ENCODE results near the gene CNTN6.

CNTN6 gene

DNA sequence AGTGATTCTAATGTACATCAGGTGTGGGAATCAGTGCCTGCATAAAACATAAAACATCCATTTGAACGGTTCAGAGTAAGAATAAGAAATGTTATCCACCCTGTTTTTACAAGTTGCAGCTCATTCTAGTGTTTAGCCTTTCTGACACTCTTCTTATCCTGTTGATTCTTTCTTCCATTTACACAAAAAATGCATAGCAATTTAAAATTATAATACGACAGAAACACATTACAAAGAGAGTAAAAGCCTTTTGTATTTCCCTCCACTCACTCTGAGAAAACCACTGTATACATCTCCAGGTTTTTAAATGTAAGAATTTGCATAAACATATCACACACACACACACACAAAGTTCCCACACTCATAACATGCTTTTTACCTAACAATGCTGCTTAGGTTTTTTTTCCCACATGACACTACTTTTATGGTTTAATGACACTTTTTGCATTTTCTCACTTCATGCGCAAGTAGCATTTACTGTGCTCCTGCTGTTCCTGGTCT is 199.8 kb downstream of the CNTN6 start:
- FAIRE-seq (no peak), DNase-seq (ENCODE audit: insufficient read length, low spot score) (no peak)
- TF ChIP-seq SPI1 (IDR thresholded peaks at IDR 0.05; ENCODE audit: low read depth, low read length) (no peak), POLR2AphosphoS5 (IDR thresholded peaks at IDR 0.05; ENCODE audit: low read depth, low read length) (no peak), POLR2A (IDR thresholded peaks at IDR 0.05; ENCODE audit: low read depth, low read length) (no peak), TAF1 (IDR thresholded peaks at IDR 0.05; ENCODE audit: low read depth, low read length) (no peak)

DNA sequence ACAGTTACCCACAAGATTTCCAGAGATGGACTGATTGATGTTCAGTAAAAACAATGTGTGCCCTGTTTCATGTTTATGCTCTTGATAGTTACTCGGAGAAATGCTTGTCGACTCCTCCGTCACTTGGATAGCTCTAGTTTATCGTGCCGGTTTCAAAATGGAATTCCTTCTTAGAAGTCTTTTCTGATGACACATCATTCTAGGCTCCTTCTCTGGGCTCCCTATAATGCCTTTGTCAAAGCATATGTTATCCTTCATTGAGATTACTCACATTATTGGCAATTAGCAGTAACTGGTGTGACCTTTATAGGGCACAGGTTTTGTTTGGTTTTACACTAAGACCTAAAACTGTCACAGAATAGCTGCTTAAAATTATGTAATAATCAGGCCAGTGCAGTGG is 201.8 kb downstream of the CNTN6 start:
- FAIRE-seq, result no peak
- DNase-seq (ENCODE audit: insufficient read length, low spot score), result no peak
- TF ChIP-seq PAX5 (IDR thresholded peaks at IDR 0.05; ENCODE audit: insufficient read depth, low read length, severe bottlenecking) (no peak), POU2F2 (IDR thresholded peaks at IDR 0.05; ENCODE audit: low read depth, low read length) (no peak), TAF1 (IDR thresholded peaks at IDR 0.05; ENCODE audit: low read depth, low read length) (no peak), SPI1 (IDR thresholded peaks at IDR 0.05; ENCODE audit: low read depth, low read length) (no peak), POLR2AphosphoS5 (IDR thresholded peaks at IDR 0.05; ENCODE audit: low read depth, low read length) (no peak), POLR2A (IDR thresholded peaks at IDR 0.05; ENCODE audit: low read depth, low read length) (no peak)

DNA sequence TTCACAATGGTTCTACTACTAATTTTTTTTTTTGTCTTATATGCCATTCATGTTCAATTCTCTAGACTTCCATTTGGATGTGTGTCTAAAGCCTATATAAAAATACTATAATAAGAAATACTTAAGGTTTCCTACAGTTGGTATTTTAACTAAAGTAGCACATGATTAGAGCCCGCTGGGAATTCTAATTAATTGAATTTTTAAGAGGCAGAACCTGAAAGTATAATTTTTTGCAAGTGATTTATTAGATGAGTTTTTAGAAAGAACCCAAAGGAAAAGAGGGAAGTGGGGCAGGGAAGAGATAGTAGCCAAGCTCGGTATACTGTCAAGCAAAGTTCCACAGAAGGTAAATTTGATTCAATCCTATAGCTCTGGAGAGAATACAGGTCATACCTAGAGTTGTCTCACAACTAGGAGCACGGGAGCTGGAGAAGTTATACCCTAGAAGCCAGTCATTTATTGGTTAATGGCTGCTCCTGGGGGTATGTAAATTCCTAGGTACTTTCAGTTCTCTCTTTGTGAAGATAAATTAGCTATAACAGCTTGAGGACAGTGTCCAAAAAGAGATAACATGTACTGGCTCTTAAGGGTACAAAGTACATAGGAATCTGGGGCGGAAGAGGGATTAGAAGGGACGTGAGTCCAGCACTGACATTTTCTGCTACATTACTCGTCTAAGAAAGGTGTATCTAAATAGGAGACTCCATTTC is 225.6 kb downstream of the CNTN6 start:
- TF ChIP-seq PAX5 (IDR thresholded peaks at IDR 0.05; ENCODE audit: insufficient read depth, low read length, severe bottlenecking), result no peak
- 0 out of 2 replicates have a peak, but pooled peaks have one; percentile 19 for TF ChIP-seq SPI1 (IDR thresholded peaks at IDR 0.05; ENCODE audit: low read depth, low read length)
- DNase-seq (ENCODE audit: insufficient read length, low spot score) (no peak), FAIRE-seq (no peak)

DNA sequence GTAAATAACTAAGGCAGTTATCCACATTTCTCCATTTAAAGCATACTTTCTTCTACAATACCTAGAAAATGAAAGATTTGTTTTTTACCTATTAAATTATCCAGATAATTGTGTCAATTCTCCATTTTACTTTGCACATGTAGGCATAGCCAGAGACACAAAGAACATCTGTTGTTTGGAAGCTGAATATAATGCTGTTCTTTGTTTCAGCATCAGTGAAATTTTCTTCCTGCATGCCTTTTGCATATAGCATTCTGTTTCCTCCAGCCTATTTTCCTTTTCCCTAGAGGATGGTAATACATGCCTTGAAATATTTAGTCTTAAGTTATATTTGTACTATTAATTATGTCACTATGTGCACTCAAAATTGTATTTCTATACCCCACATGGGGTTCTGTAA is 233.7 kb downstream of the CNTN6 start:
- FAIRE-seq (no peak), DNase-seq (ENCODE audit: insufficient read length, low spot score) (no peak)
- no peak for TF ChIP-seq POU2F2 (IDR thresholded peaks at IDR 0.05; ENCODE audit: low read depth, low read length)
- TF ChIP-seq SPI1 (IDR thresholded peaks at IDR 0.05; ENCODE audit: low read depth, low read length), result no peak
- TF ChIP-seq POLR2AphosphoS5 (IDR thresholded peaks at IDR 0.05; ENCODE audit: low read depth, low read length), result no peak

DNA sequence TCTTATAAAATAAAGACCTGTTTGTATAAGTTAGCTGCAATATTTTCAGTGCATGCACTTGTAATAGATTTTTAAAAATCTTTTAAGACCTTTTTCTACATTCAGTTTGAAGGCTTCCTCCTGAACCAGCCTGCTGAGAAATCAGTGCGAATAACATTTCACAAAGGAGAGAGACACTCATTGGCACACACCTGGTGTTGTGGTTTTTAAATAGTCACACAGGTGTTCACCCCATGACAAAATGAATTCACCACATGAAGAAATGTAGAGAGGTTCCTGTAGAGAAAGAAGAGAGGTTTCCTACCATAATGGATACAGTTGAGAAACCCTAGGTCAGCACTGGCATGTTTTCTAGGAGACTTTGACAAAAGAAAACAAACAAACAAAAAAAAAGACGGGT is 237.3 kb downstream of the CNTN6 start:
- no peak for TF ChIP-seq POLR2A (IDR thresholded peaks at IDR 0.05; ENCODE audit: low read depth, low read length)
- TF ChIP-seq POLR2AphosphoS5 (IDR thresholded peaks at IDR 0.05; ENCODE audit: low read depth, low read length), result no peak
- no peak for TF ChIP-seq PAX5 (IDR thresholded peaks at IDR 0.05; ENCODE audit: insufficient read depth, low read length, severe bottlenecking)
- no peak for TF ChIP-seq TAF1 (IDR thresholded peaks at IDR 0.05; ENCODE audit: low read depth, low read length)
- no peak for TF ChIP-seq SPI1 (IDR thresholded peaks at IDR 0.05; ENCODE audit: low read depth, low read length)
- TF ChIP-seq POU2F2 (IDR thresholded peaks at IDR 0.05; ENCODE audit: low read depth, low read length), result no peak
- DNase-seq (ENCODE audit: insufficient read length, low spot score) (no peak), FAIRE-seq (no peak)

DNA sequence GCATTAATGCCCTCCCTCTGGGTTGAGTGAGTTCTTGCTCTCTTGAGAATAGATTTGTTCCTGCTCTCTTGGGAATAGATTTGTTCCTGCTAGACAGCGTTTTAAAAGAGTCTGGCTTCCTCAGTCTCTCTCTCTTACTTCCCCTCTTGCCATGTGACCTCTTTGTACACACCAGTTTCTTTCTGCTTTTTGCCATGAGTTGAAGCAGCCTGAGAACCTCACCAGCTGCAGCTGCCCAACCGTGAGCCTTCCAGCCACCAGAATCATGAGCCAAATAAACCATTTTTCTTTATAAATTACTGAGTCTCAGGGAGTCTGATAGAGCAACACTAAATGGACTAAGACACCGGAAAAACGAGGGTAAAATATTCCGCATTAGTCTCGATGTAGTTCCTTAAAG is 253.6 kb downstream of the CNTN6 start:
- DNase-seq (ENCODE audit: insufficient read length, low spot score), result no peak
- TF ChIP-seq POLR2AphosphoS5 (IDR thresholded peaks at IDR 0.05; ENCODE audit: low read depth, low read length), result no peak
- no peak for TF ChIP-seq SPI1 (IDR thresholded peaks at IDR 0.05; ENCODE audit: low read depth, low read length)
- TF ChIP-seq PAX5 (IDR thresholded peaks at IDR 0.05; ENCODE audit: insufficient read depth, low read length, severe bottlenecking), result no peak
- no peak for TF ChIP-seq TAF1 (IDR thresholded peaks at IDR 0.05; ENCODE audit: low read depth, low read length)
- TF ChIP-seq POU2F2 (IDR thresholded peaks at IDR 0.05; ENCODE audit: low read depth, low read length), result no peak
- no peak for TF ChIP-seq POLR2A (IDR thresholded peaks at IDR 0.05; ENCODE audit: low read depth, low read length)
- FAIRE-seq, result no peak

DNA sequence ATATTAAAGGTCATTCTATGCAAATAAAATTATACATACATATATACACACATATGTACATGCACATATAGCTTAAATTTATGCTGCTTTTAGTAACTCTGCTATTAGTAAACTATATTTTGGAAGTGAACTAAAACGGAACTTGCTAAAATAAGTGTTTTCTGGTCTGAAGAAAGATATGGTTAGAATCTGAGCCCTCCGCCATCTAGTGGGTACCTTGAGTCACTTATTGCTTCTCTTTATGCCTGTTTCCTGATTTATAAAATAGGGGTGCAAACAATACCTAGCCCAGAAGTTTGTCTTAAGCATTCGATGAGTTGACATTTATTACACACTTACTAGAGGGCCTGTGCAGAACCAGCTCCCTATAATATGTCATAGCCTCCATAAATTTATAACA is 255.7 kb downstream of the CNTN6 start:
- FAIRE-seq (no peak), DNase-seq (ENCODE audit: insufficient read length, low spot score) (no peak)
- TF ChIP-seq POLR2AphosphoS5 (IDR thresholded peaks at IDR 0.05; ENCODE audit: low read depth, low read length), result no peak

DNA sequence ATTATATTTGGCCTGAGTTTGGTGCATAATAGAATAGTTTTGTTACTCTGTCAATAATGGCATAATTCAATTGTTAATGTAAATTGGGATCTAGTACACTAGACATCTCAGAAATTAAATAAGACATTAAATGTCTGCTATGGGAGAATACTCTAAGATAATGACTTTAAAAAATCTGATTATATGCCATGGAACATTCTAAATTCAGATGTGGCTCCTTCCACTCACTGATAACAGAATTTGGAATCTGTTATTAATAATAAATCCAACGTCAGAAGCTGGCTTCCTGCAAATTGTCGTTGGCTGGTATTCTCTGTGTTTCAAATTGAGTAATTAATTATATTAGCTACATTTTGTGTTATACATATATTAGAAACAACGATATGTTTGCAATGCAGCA is 258.1 kb downstream of the CNTN6 start:
- no peak for DNase-seq (ENCODE audit: insufficient read length, low spot score)
- FAIRE-seq, result no peak
- TF ChIP-seq TAF1 (IDR thresholded peaks at IDR 0.05; ENCODE audit: low read depth, low read length), result no peak
- TF ChIP-seq POU2F2 (IDR thresholded peaks at IDR 0.05; ENCODE audit: low read depth, low read length), result no peak
- no peak for TF ChIP-seq POLR2AphosphoS5 (IDR thresholded peaks at IDR 0.05; ENCODE audit: low read depth, low read length)
- no peak for TF ChIP-seq SPI1 (IDR thresholded peaks at IDR 0.05; ENCODE audit: low read depth, low read length)
- TF ChIP-seq POLR2A (IDR thresholded peaks at IDR 0.05; ENCODE audit: low read depth, low read length), result no peak
- TF ChIP-seq PAX5 (IDR thresholded peaks at IDR 0.05; ENCODE audit: insufficient read depth, low read length, severe bottlenecking), result no peak

DNA sequence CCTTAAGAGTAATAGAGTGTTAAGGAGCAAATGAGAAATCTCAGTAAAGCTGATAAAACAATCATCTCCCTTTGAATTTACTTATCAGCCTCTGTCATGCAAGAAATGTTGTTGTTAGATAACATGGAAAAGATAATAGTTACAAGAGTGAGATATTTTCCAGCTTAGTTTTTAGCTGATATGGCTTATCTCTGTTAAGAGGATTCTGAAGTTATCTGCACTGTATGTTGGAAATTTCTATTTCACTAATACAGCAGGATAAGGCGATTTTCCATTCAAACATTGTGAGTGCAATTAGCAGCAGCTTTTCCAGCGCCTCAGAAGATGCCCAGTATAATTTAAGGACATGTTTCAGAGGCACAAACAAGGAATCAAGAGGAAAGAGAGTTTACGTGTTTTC is 262.9 kb downstream of the CNTN6 start:
- FAIRE-seq, result no peak
- no peak for DNase-seq (ENCODE audit: insufficient read length, low spot score)
- no peak for TF ChIP-seq TAF1 (IDR thresholded peaks at IDR 0.05; ENCODE audit: low read depth, low read length)
- TF ChIP-seq POU2F2 (IDR thresholded peaks at IDR 0.05; ENCODE audit: low read depth, low read length), result no peak

DNA sequence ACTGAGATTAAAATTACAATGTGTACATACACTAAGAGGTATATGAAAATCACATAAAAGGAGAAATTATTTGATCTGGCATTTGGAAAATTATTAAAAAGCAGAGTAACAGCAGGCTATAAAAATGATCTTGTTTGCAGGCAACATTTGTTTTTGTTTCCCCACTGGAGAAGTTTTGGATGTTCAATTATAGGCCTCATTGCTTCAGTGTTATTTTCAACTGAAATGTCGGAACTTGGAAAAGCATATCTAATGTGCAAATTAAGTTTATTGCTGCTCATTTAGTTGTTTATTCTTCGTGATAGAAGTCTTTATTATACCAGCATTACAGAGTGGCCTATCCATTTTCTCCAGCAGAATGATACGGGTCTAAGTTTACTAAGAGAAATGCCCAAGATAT is 263.3 kb downstream of the CNTN6 start:
- FAIRE-seq (no peak), DNase-seq (ENCODE audit: insufficient read length, low spot score) (no peak)
- TF ChIP-seq POU2F2 (IDR thresholded peaks at IDR 0.05; ENCODE audit: low read depth, low read length), result no peak
- no peak for TF ChIP-seq POLR2AphosphoS5 (IDR thresholded peaks at IDR 0.05; ENCODE audit: low read depth, low read length)
- no peak for TF ChIP-seq TAF1 (IDR thresholded peaks at IDR 0.05; ENCODE audit: low read depth, low read length)
- no peak for TF ChIP-seq POLR2A (IDR thresholded peaks at IDR 0.05; ENCODE audit: low read depth, low read length)
- TF ChIP-seq PAX5 (IDR thresholded peaks at IDR 0.05; ENCODE audit: insufficient read depth, low read length, severe bottlenecking), result no peak

DNA sequence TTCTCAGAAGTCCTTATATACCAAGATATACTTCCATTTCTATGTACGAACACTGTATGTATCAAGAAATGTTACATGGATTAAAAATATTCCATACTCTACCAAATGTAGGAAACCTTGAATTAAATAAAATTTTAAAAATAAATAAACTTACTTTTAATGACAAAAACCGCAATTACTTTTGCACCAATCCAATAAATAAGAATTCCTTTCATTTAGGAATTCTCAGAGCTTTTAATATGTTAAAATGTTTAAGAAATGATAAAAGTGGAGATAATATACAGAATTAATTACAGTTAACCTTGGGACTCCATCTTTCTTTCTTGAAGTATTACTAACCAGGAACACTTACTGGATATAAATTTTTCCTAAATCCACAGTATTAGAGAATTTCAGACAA is 272.7 kb downstream of the CNTN6 start:
- no peak for DNase-seq (ENCODE audit: insufficient read length, low spot score)
- FAIRE-seq, result no peak
- no peak for TF ChIP-seq POU2F2 (IDR thresholded peaks at IDR 0.05; ENCODE audit: low read depth, low read length)
- no peak for TF ChIP-seq TAF1 (IDR thresholded peaks at IDR 0.05; ENCODE audit: low read depth, low read length)

Measured in GM12891 (cell line).